A549 (cell line): ENCODE data around the gene RASSF3. TPM values are rescaled to one million over a fixed set of nuclear protein-coding genes. Genes with fewer than 3 reads are reported as not detected.

Experiments used
- ATAC-seq, 2 experiments: fragments of 200-7000 bp in 1 of 2; fragments of >200 bp in 1 of 2; cut with Nextera tagmentation in 1 of 2; cut with Tn5 transposase in 1 of 2; 3 replicates each; pipeline versions ENCODE4 v1.8.0 to v1.9.1; 2018 to 2020; ENCODE audit warnings: mild to moderate bottlenecking in 1 of 2, moderate library complexity in 1 of 2
- CTCF ChIA-PET: fragments of 300-600 bp; sonication (Branson Sonifier 250); formaldehyde crosslinking; extraction: SDS; loops from one replicate; lab custom pipeline; 2021; ENCODE audit warnings: antibody characterized with exemption, inconsistent platforms; lab: Yijun Ruan, JAX
- POLR2A ChIA-PET: fragments of 350-600 bp; formaldehyde crosslinking; extraction: SDS; loops from one replicate; lab custom pipeline; 2021; ENCODE audit warnings: antibody characterized with exemption, inconsistent platforms; lab: Yijun Ruan, JAX
- DNase-seq, 2 experiments: peaks; one replicate each; pipeline versions ENCODE4 v3.0.0 to v3.0.0-alpha.2; 2011 to 2016; ENCODE audit warnings: low read depth in 1 of 2, low spot score in 1 of 2
- FAIRE-seq: peaks from 2 replicates; lab custom pipeline; 2011; peaks lifted over from hg19 to GRCh38; lab: Jason Lieb, UNC
- H3K27ac ChIP-seq, 2 experiments: fragments of >200 bp; sonication (Bioruptor Twin); formaldehyde crosslinking; 3 replicates each; pipeline ENCODE4 v1.5.1; 2016 to 2017
- H3K4me1 ChIP-seq: fragments of >200 bp; sonication (Bioruptor Twin); formaldehyde crosslinking; 3 replicates; pipeline ENCODE4 v1.6.1; 2016
- H3K4me2 ChIP-seq: fragments of >200 bp; sonication (Bioruptor Twin); formaldehyde crosslinking; 3 replicates; pipeline ENCODE4 v1.6.1; 2016
- H3K4me3 ChIP-seq: fragments of >200 bp; sonication (Bioruptor Twin); formaldehyde crosslinking; 3 replicates; pipeline ENCODE4 v1.5.1; 2016
- H3K9me3 ChIP-seq: fragments of >200 bp; sonication (Bioruptor Twin); formaldehyde crosslinking; 3 replicates; pipeline ENCODE4 v1.6.1; 2016
- CBX8 ChIP-seq: fragments of 200-600 bp; sonication (generic); IDR thresholded peaks from 2 replicates; pipeline ENCODE4 v1.6.1; 2016
- CHD4 ChIP-seq: fragments of 200-600 bp; sonication (generic); IDR thresholded peaks from 2 replicates; pipeline ENCODE4 v1.6.1; 2016; ENCODE audit warnings: antibody characterized with exemption, mild to moderate bottlenecking, borderline replicate concordance
- CTCF ChIP-seq: fragments of >200 bp; sonication (Bioruptor Twin); formaldehyde crosslinking; IDR thresholded peaks from 3 replicates; pipeline ENCODE4 v1.5.1; 2016
- EHMT2 ChIP-seq: fragments of 200-600 bp; sonication (generic); IDR thresholded peaks from 2 replicates; pipeline ENCODE4 v1.6.1; 2016; ENCODE audit warnings: antibody characterized with exemption, low read depth, mild to moderate bottlenecking, moderate library complexity
- EP300 ChIP-seq, 2 experiments: fragments of >200 bp; sonication (Bioruptor Twin); formaldehyde crosslinking; IDR thresholded peaks; 2 replicates in 1 of 2; 3 replicates in 1 of 2; pipeline ENCODE4 v1.6.1; 2016 to 2017
- ESRRA ChIP-seq: fragments of 150-350 bp; IDR thresholded peaks from 2 replicates; pipeline ENCODE4 v1.6.1; 2014; ENCODE audit warnings: mild to moderate bottlenecking, low read length, borderline replicate concordance
- FOSB ChIP-seq: fragments of 250-450 bp; sonication (Bioruptor Pico); IDR thresholded peaks from 2 replicates; pipeline ENCODE4 v1.5.0; 2020; ENCODE audit warnings: mild to moderate bottlenecking, moderate library complexity
- HOXA7 ChIP-seq: fragments of 250-450 bp; sonication (Bioruptor Pico); IDR thresholded peaks from 2 replicates; pipeline ENCODE4 v1.5.0; 2020; ENCODE audit warnings: mild to moderate bottlenecking, moderate library complexity
- JUNB ChIP-seq: fragments of >200 bp; sonication (Bioruptor Twin); formaldehyde crosslinking; IDR thresholded peaks from 2 replicates; pipeline ENCODE4 v1.6.1; 2016
- MAFK ChIP-seq: fragments of 450-650 bp; IDR thresholded peaks from 2 replicates; pipeline ENCODE4 v1.6.1; 2014; ENCODE audit not compliant: partially characterized antibody
- MAZ ChIP-seq: fragments of 150-350 bp; IDR thresholded peaks from 2 replicates; pipeline ENCODE4 v1.6.1; 2014; ENCODE audit warnings: antibody characterized with exemption, low read depth, low read length, borderline replicate concordance
- NPAS2 ChIP-seq: fragments of 250-450 bp; sonication (Bioruptor Pico); IDR thresholded peaks from 2 replicates; pipeline ENCODE4 v1.8.0; 2022; ENCODE audit warnings: mild to moderate bottlenecking, moderate library complexity, borderline replicate concordance
- PHF8 ChIP-seq: fragments of 200-600 bp; sonication (generic); IDR thresholded peaks from 2 replicates; pipeline ENCODE4 v1.6.1; 2016; ENCODE audit warnings: low read depth, mild to moderate bottlenecking, antibody characterized with exemption, moderate library complexity, borderline replicate concordance
- POLR2A ChIP-seq: IDR thresholded peaks from 2 replicates; pipeline ENCODE4 v1.6.1; 2012; ENCODE audit warnings: mild to moderate bottlenecking, low read length
- RARB ChIP-seq: fragments of 250-450 bp; sonication (Bioruptor Pico); IDR thresholded peaks from 2 replicates; pipeline ENCODE4 v1.8.0; 2021; ENCODE audit warnings: mild to moderate bottlenecking, moderate library complexity
- RCOR1 ChIP-seq: fragments of 150-350 bp; IDR thresholded peaks from 2 replicates; pipeline ENCODE4 v1.6.1; 2014; ENCODE audit warnings: antibody characterized with exemption, low read length, low read depth
- REST ChIP-seq: fragments of 200-600 bp; sonication (generic); IDR thresholded peaks from 2 replicates; pipeline ENCODE4 v1.6.1; 2016; ENCODE audit warnings: antibody characterized with exemption, mild to moderate bottlenecking, moderate library complexity
- RFX5 ChIP-seq: fragments of 450-650 bp; IDR thresholded peaks from 2 replicates; pipeline ENCODE4 v1.7.1; 2014; ENCODE audit warnings: antibody characterized with exemption, mild to moderate bottlenecking, moderate library complexity
- SREBF2 ChIP-seq: fragments of 450-650 bp; IDR thresholded peaks from 2 replicates; pipeline ENCODE4 v1.6.1; 2014; ENCODE audit warnings: mild to moderate bottlenecking, moderate library complexity
- TFCP2L1 ChIP-seq: fragments of 250-450 bp; sonication (Bioruptor Pico); IDR thresholded peaks from 2 replicates; pipeline ENCODE4 v1.5.0; 2021; ENCODE audit warnings: mild to moderate bottlenecking
- USF2 ChIP-seq: fragments of 450-650 bp; IDR thresholded peaks from 2 replicates; pipeline ENCODE4 v1.6.1; 2014; ENCODE audit warnings: antibody characterized with exemption
- ZNF302 ChIP-seq: fragments of 250-450 bp; sonication (Bioruptor Pico); IDR thresholded peaks from 2 replicates; pipeline ENCODE4 v1.9.0; 2021; ENCODE audit warnings: inconsistent platforms, mild to moderate bottlenecking, moderate library complexity
- ZSCAN20 ChIP-seq: fragments of 250-450 bp; sonication (Bioruptor Pico); IDR thresholded peaks from 2 replicates; pipeline ENCODE4 v1.8.0; 2022; ENCODE audit warnings: mild to moderate bottlenecking, moderate library complexity
- WGBS: methylation state at CpG from one replicate; pipeline ENCODE4 v1.1.6; 2017; ENCODE audit errors: missing lambda C conversion rate; 5-methylcytosine and 5-hydroxymethylcytosine counted together
- polyA plus RNA-seq, 4 experiments: library from polyadenylated mRNA; depleted of rRNA in 3 of 4; stranded (reverse); fragments of >200 nt; fragmentation: RNase III in 1 of 4; extraction: RNeasy Plus Mini Kit Qiagen cat#74134 plus additional on column Dnase treatment in 1 of 4; gene quantifications; 2 replicates in 3 of 4; 3 replicates in 1 of 4; pipeline ENCODE4 v1.2.3, GENCODE V29; 2011 to 2017

RASSF3 gene
- polyA plus RNA-seq, 2 of the 4 experiments (the other 2 are of a cell fraction) = 19.7 to 35.4 TPM

- H3K4me2 ChIP-seq = no peak overlapping the region
- no peak overlapping the region for H3K4me3 ChIP-seq
- no peak for FAIRE-seq
- no peaks in the 10 kb centered on the region for H3K9me3 ChIP-seq
- TF ChIP-seq MAFK = no peak
- no peak for TF ChIP-seq HOXA7
- no peak for TF ChIP-seq JUNB
- no peak for TF ChIP-seq MAZ
- no peak for TF ChIP-seq PHF8
- no peak for TF ChIP-seq CBX8
- no peak for TF ChIP-seq RCOR1
- TF ChIP-seq EP300 (IDR thresholded peaks at IDR 0.05) = no peak
- TF ChIP-seq SREBF2 = no peak
- no peak for TF ChIP-seq USF2
- no peak for TF ChIP-seq NPAS2 (CRISPR knock-in tag)
- H3K4me1 ChIP-seq = peaks cover 8% of the 10 kb centered on the region
- no peak for ATAC-seq
- CTCF ChIA-PET = interaction anchor here (1.3 to 2.7 kb wide), 4 partner anchors 92 to 152 kb away, joined by 3 to 23 read pairs (median 5); no protein-coding TSS in a partner anchor
- no peak for DNase-seq
- no peak overlapping the region for H3K27ac ChIP-seq
- POLR2A ChIA-PET = no interaction called here
- 83% methylated on average over 1 of the region's 1 CpG for WGBS
These were observed 90.2 kb downstream of the RASSF3 start for GRCh38 chr12:64700532-64700931.

DNA sequence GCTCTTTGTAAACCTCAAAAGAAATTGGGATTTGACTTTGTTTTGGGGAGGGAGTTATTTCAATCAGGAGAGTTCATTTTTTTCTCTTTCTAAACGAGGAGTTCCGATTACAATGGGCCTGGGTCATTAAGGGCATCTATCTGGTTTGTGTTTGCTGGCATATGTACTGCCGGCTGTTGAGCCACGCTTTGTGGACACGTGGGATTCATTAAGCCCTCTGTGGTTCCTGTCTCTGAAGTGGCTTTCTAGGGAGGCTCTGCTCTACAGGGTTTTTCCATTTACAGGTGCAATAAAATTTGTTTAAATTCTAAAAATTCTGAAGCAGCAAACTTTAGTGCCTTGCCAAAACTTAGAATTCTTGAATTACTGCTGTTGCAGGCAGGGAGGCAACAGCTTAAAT lies 91.0 kb downstream of the RASSF3 start:
- Histone ChIP-seq H3K4me1 (peaks cover 4% of the 10 kb centered on the region), H3K9me3 (no peaks in the 10 kb centered on the region), H3K27ac (no peak overlapping the region), H3K4me2 (no peak overlapping the region), H3K4me3 (no peak overlapping the region)
- ChIA-PET POLR2A (no interaction called here), CTCF (interaction anchor here (0.8 to 2.7 kb wide), 4 partner anchors 10 to 153 kb away, joined by 3 to 23 read pairs (median 5); no protein-coding TSS in a partner anchor)
- ATAC-seq (no peak), DNase-seq (no peak), FAIRE-seq (no peak)
- TF ChIP-seq EP300 (IDR thresholded peaks at IDR 0.05) (no peak), MAZ (no peak), RARB (CRISPR knock-in tag) (no peak), REST (no peak), POLR2A (no peak), ESRRA (no peak), CBX8 (no peak), USF2 (no peak), ZSCAN20 (CRISPR knock-in tag) (no peak), ZNF302 (CRISPR knock-in tag) (no peak)
- 94% methylated on average over 5 of the region's 5 CpGs for WGBS

DNA sequence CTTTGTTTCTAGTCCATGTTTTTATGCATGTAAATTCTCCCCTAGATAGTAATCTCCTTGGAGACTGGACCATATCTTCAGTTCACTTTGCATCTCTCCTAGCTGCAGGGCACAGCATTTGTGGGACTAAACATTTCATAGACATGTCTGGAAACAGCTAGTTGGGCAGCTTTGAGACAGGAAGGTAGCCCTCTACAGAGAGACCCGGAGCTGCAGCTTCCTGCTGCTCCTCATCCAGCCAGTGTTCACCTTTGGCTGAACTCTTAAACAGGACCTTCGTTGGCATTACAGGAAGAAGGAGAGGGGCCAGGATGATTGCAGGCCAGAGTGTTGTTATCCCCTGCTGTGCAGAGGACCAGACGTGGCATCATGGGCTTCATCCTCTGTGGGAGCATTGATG lies 96.0 kb downstream of the RASSF3 start:
- DNase-seq (no peak), FAIRE-seq (no peak), ATAC-seq (peak; percentile 42 to 46; a peak in 4 of 6 replicates)
- no peak overlapping the region for H3K27ac ChIP-seq
- POLR2A ChIA-PET = no interaction called here
- H3K9me3 ChIP-seq = no peaks in the 10 kb centered on the region
- H3K4me3 ChIP-seq = no peak overlapping the region
- no peaks in the 10 kb centered on the region for H3K4me1 ChIP-seq
- H3K4me2 ChIP-seq = no peak overlapping the region
- CTCF ChIA-PET = interaction anchor here (1.5 to 6.2 kb wide), 3 partner anchors 10 to 157 kb away, joined by 3 to 45 read pairs (median 19); no protein-coding TSS in a partner anchor
- WGBS = 42% methylated on average over 3 of the region's 3 CpGs
- no peak for TF ChIP-seq EP300 (IDR thresholded peaks at IDR 0.05)
- TF ChIP-seq CHD4 = no peak
- TF ChIP-seq REST = no peak
- TF ChIP-seq FOSB = no peak
- no peak for TF ChIP-seq PHF8
- TF ChIP-seq EHMT2 = no peak
- no peak for TF ChIP-seq CTCF
- no peak for TF ChIP-seq RCOR1
- TF ChIP-seq TFCP2L1 (CRISPR knock-in tag) = no peak
- TF ChIP-seq RFX5 = no peak
